NCI-H774 (cell line): ENCODE data around the gene CLDN14.
A peak's percentile ranks its signal among the peaks of the same experiment; 100 is the strongest.

ENCODE experiments used
- DNase-seq: peaks from one replicate; lab custom pipeline; 2025; lab: John Stamatoyannopoulos, UW

The CLDN14 gene

GRCh38 chr21:36433059-36433709, 46.7 kb downstream of the CLDN14 start:
- DNase-seq, result no peak

DNA sequence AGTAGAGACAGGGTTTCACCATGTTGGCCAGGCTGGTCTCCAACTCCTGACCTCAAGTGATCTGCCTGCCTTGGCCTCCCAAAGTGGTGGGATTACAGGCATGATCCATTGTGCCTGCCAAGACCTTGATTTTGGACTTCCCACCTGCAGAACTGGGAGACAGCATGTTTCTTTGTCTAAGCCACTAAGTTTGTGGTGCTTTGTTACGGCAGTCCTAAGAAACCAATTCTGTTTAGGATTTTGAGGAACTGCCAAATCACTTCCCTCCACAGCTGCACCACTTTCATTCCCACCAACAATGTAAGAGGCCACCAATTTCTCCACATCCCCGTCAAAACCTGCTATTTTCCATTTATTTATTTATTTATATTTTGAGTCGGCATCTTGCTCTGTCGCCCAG, 48.7 kb downstream of the CLDN14 start:
- no peak for DNase-seq

GRCh38 chr21:36430841-36431240, 49.1 kb downstream of the CLDN14 start:
- DNase-seq, result no peak

- no peak for DNase-seq
Measured at GRCh38 chr21:36429947-36430546, 49.9 kb downstream of the CLDN14 start.

GRCh38 chr21:36428761-36429432, 51.0 kb downstream of the CLDN14 start:
- no peak for DNase-seq

DNA sequence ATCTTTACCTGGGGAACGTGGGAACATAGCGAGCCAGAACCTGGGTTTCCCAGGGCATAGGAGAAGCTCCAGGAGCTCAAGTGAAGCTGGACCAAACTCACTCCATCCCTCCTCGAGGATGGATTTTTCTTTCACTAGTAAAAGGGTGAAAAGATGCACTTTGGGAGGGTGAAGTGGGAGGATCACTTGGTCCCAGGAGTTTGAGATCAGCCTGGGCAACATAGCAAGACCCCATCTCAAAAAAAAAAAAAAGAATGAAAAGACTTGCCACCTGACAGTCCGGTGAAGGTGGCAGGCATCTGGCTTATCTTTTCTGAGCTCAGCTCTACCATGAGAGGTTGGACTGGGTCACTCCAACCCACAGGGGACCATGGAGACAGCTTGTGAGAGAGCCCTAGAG, 52.4 kb downstream of the CLDN14 start:
- no peak for DNase-seq

DNA sequence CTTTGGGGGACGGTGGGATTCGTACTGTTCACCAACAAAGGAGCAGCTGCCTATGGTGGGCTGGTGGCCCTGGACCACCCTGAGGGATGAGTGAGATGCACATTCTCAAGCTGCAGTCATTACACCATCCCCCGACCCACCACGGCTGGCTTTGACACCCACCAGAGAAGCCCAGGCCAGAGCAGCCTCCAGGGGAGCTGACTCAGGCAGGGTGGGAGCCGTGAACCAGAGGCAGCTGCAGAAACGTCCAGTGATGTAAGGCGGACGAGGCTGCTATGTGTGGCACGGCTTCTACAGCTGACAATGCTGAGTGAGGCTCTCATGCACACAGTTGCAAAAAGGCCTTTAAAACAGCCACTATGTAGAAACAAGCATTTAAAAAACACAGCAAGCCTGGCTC, 54.6 kb downstream of the CLDN14 start:
- no peak for DNase-seq

GRCh38 chr21:36424592-36424991, 55.3 kb downstream of the CLDN14 start:
- DNase-seq, result no peak

DNA sequence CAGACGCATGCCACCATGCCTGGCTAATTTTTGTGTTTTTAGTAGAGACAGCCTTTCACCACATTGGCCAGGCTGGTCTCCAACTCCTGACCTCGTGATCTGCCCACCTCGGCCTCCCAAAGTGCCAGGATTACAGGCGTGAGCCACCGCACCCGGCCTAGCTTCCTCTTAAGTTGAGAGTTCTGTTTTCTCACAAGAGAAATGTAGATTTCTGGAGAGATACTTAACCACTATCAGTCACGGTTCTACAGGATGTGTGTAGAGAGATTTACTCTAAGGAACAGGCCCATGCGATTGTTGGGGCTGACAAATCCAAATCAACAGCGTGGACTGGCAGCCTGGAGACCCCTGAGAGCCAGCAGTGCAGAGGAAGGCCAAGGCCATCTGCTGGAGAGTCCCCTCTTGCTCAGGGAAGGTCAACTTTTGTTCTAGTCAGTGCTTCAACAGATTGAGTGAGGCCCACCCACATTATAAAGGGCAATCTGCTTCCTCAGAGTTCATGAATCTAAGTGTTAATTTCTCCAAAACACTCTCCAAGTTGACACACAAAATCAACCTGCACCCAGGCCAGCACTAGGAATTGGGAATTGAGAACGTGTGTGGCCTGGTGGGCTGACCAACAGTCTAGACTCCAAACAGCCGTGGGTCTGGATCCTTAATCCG, 56.0 kb downstream of the CLDN14 start:
- DNase-seq, result no peak

GRCh38 chr21:36422279-36423098, 57.4 kb downstream of the CLDN14 start:
- DNase-seq, result no peak

GRCh38 chr21:36420571-36421339, 59.2 kb downstream of the CLDN14 start:
- no peak for DNase-seq

DNA sequence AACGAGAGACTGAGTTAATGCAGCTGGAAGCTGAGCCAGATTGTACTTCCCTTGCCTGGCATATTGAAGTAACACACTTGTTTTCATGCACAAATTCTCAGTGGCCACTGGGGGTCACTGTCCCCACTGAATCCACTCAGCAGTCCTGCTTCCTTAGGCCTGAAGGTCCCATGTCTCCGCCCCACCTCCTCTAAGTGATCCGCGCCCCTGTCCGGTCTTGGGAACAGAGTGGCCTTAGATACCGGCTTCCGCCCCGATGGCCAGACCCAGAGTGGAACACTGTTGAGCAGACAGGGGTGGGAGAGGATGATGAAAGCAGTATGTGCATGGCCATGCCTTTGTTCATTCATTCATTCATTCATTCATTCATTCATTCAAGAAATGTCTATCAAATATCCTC, 59.9 kb downstream of the CLDN14 start:
- peak; percentile 30 for DNase-seq

GRCh38 chr21:36419241-36419640, 60.7 kb downstream of the CLDN14 start:
- no peak for DNase-seq

- no peak for DNase-seq
Measured at GRCh38 chr21:36415375-36415774, 64.5 kb downstream of the CLDN14 start.

DNA sequence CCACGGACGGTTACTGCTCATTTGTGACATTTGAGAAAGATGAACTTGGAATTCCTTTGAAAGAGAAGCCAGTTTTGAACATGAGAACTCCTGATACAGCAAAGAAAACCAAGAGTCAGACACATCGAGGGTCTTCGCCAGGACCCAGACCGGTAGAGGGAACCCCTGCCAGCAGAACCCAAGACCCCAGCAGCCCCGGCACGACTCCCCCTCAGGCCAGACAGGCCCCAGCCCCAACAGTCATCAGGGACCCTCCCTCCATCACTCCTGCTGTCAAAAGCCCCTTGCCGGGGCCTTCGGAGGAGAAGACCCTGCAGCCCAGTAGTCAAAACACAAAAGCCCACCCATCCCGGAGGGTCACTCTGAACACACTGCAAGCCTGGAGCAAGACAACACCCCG, 67.0 kb downstream of the CLDN14 start:
- no peak for DNase-seq

DNA sequence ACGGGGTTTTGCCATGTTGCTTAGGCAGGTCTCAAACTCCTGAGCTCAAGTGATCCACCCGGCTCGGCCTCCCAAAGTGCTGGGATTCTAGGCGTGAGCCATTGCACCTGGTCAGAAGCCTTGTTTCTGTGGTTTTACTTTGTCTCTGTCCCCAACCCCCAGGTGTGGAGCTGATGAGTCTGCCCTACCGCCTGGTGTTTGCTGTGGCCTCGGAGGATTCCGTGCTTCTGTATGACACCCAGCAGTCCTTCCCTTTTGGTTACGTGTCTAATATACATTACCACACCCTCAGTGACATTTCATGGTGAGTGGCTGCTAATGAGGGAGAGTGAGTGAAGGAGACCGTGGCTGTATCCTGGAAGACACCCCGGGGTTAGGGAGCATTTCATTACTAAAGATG, 68.6 kb downstream of the CLDN14 start:
- no peak for DNase-seq
